ENCODE results near the gene USP49. TPM values are rescaled to one million over a fixed set of nuclear protein-coding genes. Genes with fewer than 3 reads are reported as not detected.

USP49 gene
- total and polyA plus RNA-seq, 2 of the 13 experiments (the other 11 are each of a cell fraction or from before 2014, with no cell fraction given): 2.9 to 4.3 TPM

GRCh38 chr6:41787219-41787917 lies 107.8 kb downstream of the USP49 start, which contains the start of gene TOMM6 (continued):
- TF ChIP-seq SP5 (CRISPR knock-in tag; IDR thresholded peaks at IDR 0.05; ENCODE audit: borderline replicate concordance, low read depth) (peak; percentile 72), ARNT (IDR thresholded peaks at IDR 0.05) (no peak), ZNF354B (CRISPR knock-in tag; IDR thresholded peaks at IDR 0.05) (peak; percentile 91; the same call in 1 of the 2 replicates), MBD4 (IDR thresholded peaks at IDR 0.05; ENCODE audit: borderline replicate concordance, low read length) (no peak), ZNF598 (CRISPR knock-in tag; IDR thresholded peaks at IDR 0.05; ENCODE audit: borderline replicate concordance) (no peak), ZNF468 (CRISPR knock-in tag; IDR thresholded peaks at IDR 0.05) (0 out of 2 replicates have a peak, but pooled peaks have one; percentile 92), ZC3H4 (CRISPR knock-in tag; IDR thresholded peaks at IDR 0.05; ENCODE audit: borderline replicate concordance) (no peak), ZFP36L1 (CRISPR knock-in tag; IDR thresholded peaks at IDR 0.05) (peak; percentile 68; the same call in 1 of the 2 replicates), ZNF326 (CRISPR knock-in tag; IDR thresholded peaks at IDR 0.05; ENCODE audit: borderline replicate concordance) (no peak; the same call in 1 of the 2 replicates), ZNF34 (CRISPR knock-in tag; IDR thresholded peaks at IDR 0.05; ENCODE audit: borderline replicate concordance) (no peak), ZNF225 (CRISPR knock-in tag; IDR thresholded peaks at IDR 0.05) (peak; percentile 86; the same call in 1 of the 2 replicates), ZNF44 (CRISPR knock-in tag; IDR thresholded peaks at IDR 0.05) (no peak), BRCA1 (CRISPR knock-in tag; IDR thresholded peaks at IDR 0.05) (peak; percentile 92), SPEN (CRISPR knock-in tag; IDR thresholded peaks at IDR 0.05; ENCODE audit: low read depth) (peak; percentile 98), ZNF775 (CRISPR knock-in tag; IDR thresholded peaks at IDR 0.05; ENCODE audit: borderline replicate concordance) (no peak), ELF4 (CRISPR knock-in tag; IDR thresholded peaks at IDR 0.05; ENCODE audit: borderline replicate concordance) (peak; percentile 98), ATRX (CRISPR knock-in tag; IDR thresholded peaks at IDR 0.05; ENCODE audit: borderline replicate concordance) (no peak), ZNF878 (CRISPR knock-in tag; IDR thresholded peaks at IDR 0.05) (no peak), HOXD1 (CRISPR knock-in tag; IDR thresholded peaks at IDR 0.05) (peak; percentile 62; the same call in 1 of the 2 replicates), SMARCC2 (IDR thresholded peaks at IDR 0.05) (no peak), ZFP37 (CRISPR knock-in tag; IDR thresholded peaks at IDR 0.05; ENCODE audit: borderline replicate concordance) (0 out of 2 replicates have a peak, but pooled peaks have one; percentile 28), SIX1 (CRISPR knock-in tag; IDR thresholded peaks at IDR 0.05; ENCODE audit: borderline replicate concordance) (no peak)
- TF ChIP-seq, protein P1, sequence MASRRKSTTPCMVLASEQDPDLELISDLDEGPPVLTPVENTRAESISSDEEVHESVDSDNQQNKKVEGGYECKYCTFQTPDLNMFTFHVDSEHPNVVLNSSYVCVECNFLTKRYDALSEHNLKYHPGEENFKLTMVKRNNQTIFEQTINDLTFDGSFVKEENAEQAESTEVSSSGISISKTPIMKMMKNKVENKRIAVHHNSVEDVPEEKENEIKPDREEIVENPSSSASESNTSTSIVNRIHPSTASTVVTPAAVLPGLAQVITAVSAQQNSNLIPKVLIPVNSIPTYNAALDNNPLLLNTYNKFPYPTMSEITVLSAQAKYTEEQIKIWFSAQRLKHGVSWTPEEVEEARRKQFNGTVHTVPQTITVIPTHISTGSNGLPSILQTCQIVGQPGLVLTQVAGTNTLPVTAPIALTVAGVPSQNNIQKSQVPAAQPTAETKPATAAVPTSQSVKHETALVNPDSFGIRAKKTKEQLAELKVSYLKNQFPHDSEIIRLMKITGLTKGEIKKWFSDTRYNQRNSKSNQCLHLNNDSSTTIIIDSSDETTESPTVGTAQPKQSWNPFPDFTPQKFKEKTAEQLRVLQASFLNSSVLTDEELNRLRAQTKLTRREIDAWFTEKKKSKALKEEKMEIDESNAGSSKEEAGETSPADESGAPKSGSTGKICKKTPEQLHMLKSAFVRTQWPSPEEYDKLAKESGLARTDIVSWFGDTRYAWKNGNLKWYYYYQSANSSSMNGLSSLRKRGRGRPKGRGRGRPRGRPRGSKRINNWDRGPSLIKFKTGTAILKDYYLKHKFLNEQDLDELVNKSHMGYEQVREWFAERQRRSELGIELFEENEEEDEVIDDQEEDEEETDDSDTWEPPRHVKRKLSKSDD (CRISPR knock-in tag; IDR thresholded peaks at IDR 0.05; ENCODE audit: low read depth): peak; percentile 53; the same call in 1 of the 2 replicates
